HEK293 (cell line): ENCODE measurements around the gene TLE3.

Experiments
- CTCF ChIA-PET: fragments of 350-600 bp; formaldehyde crosslinking; extraction: SDS; loops from one replicate; lab custom pipeline; 2021; ENCODE audit warnings: antibody characterized with exemption; lab: Yijun Ruan, JAX
- POLR2A ChIA-PET: fragments of 300-600 bp; formaldehyde crosslinking; extraction: SDS; loops from one replicate; lab custom pipeline; 2020; ENCODE audit warnings: antibody characterized with exemption, inconsistent platforms; lab: Yijun Ruan, JAX
- H3K27ac ChIP-seq: fragments of 200-500 bp; sonication (Bioruptor generic); 2 replicates; pipeline ENCODE4 v1.5.1; 2014; ENCODE audit warnings: low read depth, low read length, control low read depth, inconsistent platforms; ENCODE audit errors: extremely low read depth
- H3K36me3 ChIP-seq, 2 experiments: fragments of 200-500 bp in 1 of 2; sonication (Bioruptor generic) in 1 of 2; 1 replicate in 1 of 2; 2 replicates in 1 of 2; pipeline ENCODE4 v1.5.1; 2014 to 2017; ENCODE audit warnings: inconsistent platforms in 2 of 2, low read length in 2 of 2; ENCODE audit not compliant: control insufficient read depth in 2 of 2, insufficient read depth in 1 of 2
- H3K4me1 ChIP-seq: fragments of 200-500 bp; sonication (Bioruptor generic); 2 replicates; pipeline ENCODE4 v1.5.1; 2014; ENCODE audit warnings: mild to moderate bottlenecking, low read length, inconsistent platforms; ENCODE audit not compliant: control insufficient read depth, insufficient read depth
- H3K4me3 ChIP-seq: 2 replicates; pipeline ENCODE4 v1.5.1; 2011; ENCODE audit warnings: low read depth, mild to moderate bottlenecking, control low read depth, low read length, moderate library complexity
- H3K9me3 ChIP-seq: fragments of 200-500 bp; sonication (Bioruptor generic); 2 replicates; pipeline ENCODE4 v1.5.1; 2014; ENCODE audit warnings: low read depth, low read length, inconsistent platforms; ENCODE audit not compliant: control insufficient read depth, insufficient read depth
- BCL11B ChIP-seq: fragments of 450-650 bp; formaldehyde crosslinking; IDR thresholded peaks from 2 replicates; pipeline ENCODE4 v1.5.1; 2016; ENCODE audit warnings: low read depth, missing biosample characterization, missing genetic modification characterization
- EGR2 ChIP-seq: fragments of 450-650 bp; formaldehyde crosslinking; IDR thresholded peaks from 2 replicates; pipeline ENCODE4 v1.5.1; 2016; ENCODE audit warnings: low read depth, missing biosample characterization, missing genetic modification characterization
- GLI2 ChIP-seq: fragments of 450-650 bp; formaldehyde crosslinking; IDR thresholded peaks from 2 replicates; pipeline ENCODE4; 2017; ENCODE audit warnings: missing biosample characterization, missing genetic modification characterization, low read depth, borderline replicate concordance
- HOXC10 ChIP-seq: sonication (generic); formaldehyde crosslinking; IDR thresholded peaks from 2 replicates; pipeline ENCODE4 v1.8.1; 2023; ENCODE audit warnings: mild to moderate bottlenecking, missing genetic modification reagents
- MEIS1 ChIP-seq: sonication (generic); formaldehyde crosslinking; IDR thresholded peaks from 2 replicates; pipeline ENCODE4 v1.8.1; 2022; ENCODE audit warnings: missing genetic modification reagents, mild to moderate bottlenecking, borderline replicate concordance
- MZF1 ChIP-seq: fragments of 450-650 bp; formaldehyde crosslinking; IDR thresholded peaks from 2 replicates; pipeline ENCODE4 v1.5.1; 2017; ENCODE audit warnings: missing biosample characterization, missing genetic modification characterization, borderline replicate concordance
- SCRT2 ChIP-seq: fragments of 450-650 bp; formaldehyde crosslinking; IDR thresholded peaks from 2 replicates; pipeline ENCODE4 v1.5.1; 2016; ENCODE audit warnings: missing biosample characterization, missing genetic modification characterization
- ZBTB17 ChIP-seq: fragments of 450-650 bp; formaldehyde crosslinking; IDR thresholded peaks from 2 replicates; pipeline ENCODE4 v1.5.1; 2016; ENCODE audit warnings: missing biosample characterization, missing genetic modification characterization
- ZFHX2 ChIP-seq: fragments of 450-650 bp; formaldehyde crosslinking; conservative IDR thresholded peaks from 2 replicates; pipeline ENCODE4 v1.5.1; 2016; ENCODE audit warnings: missing biosample characterization, missing genetic modification characterization
- ZFP41 ChIP-seq: fragments of 450-650 bp; formaldehyde crosslinking; IDR thresholded peaks from 2 replicates; pipeline ENCODE4 v1.5.1; 2016; ENCODE audit warnings: missing biosample characterization, missing genetic modification characterization, borderline replicate concordance
- ZNF670 ChIP-seq: fragments of 450-650 bp; formaldehyde crosslinking; IDR thresholded peaks from 2 replicates; pipeline ENCODE4 v1.5.1; 2016; ENCODE audit warnings: missing biosample characterization, missing genetic modification characterization, low read depth
- ZNF677 ChIP-seq: fragments of 450-650 bp; IDR thresholded peaks from 2 replicates; pipeline ENCODE4 v1.5.0; 2018; ENCODE audit warnings: missing biosample characterization, mild to moderate bottlenecking, missing genetic modification characterization, moderate library complexity
- ZSCAN16 ChIP-seq: fragments of 450-650 bp; formaldehyde crosslinking; IDR thresholded peaks from 2 replicates; pipeline ENCODE4 v1.5.1; 2016; ENCODE audit warnings: missing biosample characterization, missing genetic modification characterization
- ZSCAN30 ChIP-seq: fragments of 450-650 bp; IDR thresholded peaks from 2 replicates; pipeline ENCODE4 v1.5.1; 2018; ENCODE audit warnings: missing biosample characterization, mild to moderate bottlenecking, missing genetic modification characterization, moderate library complexity
- TF ChIP-seq, protein P1 (sequence below): fragments of 450-650 bp; formaldehyde crosslinking; IDR thresholded peaks from 2 replicates; pipeline ENCODE4 v1.5.1; 2016; ENCODE audit warnings: missing biosample characterization, missing genetic modification characterization
- TF ChIP-seq, protein P2 (sequence below): sonication (generic); formaldehyde crosslinking; IDR thresholded peaks from 2 replicates; pipeline ENCODE4 v1.8.1; 2022; ENCODE audit warnings: mild to moderate bottlenecking, moderate library complexity, missing genetic modification reagents
- TF ChIP-seq, protein P3 (sequence below): fragments of 450-650 bp; formaldehyde crosslinking; IDR thresholded peaks from 2 replicates; pipeline ENCODE4 v1.5.1; 2016; ENCODE audit warnings: missing biosample characterization, missing genetic modification characterization
- TF ChIP-seq, protein P4 (sequence below): fragments of 450-650 bp; formaldehyde crosslinking; IDR thresholded peaks from 2 replicates; pipeline ENCODE4 v1.5.1; 2017; ENCODE audit warnings: missing biosample characterization, missing genetic modification characterization
- TF ChIP-seq, protein P5 (sequence below): fragments of 450-650 bp; formaldehyde crosslinking; IDR thresholded peaks from 2 replicates; pipeline ENCODE4 v1.5.1; 2016; ENCODE audit warnings: missing biosample characterization, missing genetic modification characterization
- TF ChIP-seq, protein P6 (sequence below): fragments of 450-650 bp; formaldehyde crosslinking; IDR thresholded peaks from 2 replicates; pipeline ENCODE4 v1.5.1; 2016; ENCODE audit warnings: missing biosample characterization, missing genetic modification characterization

TLE3 gene

DNA sequence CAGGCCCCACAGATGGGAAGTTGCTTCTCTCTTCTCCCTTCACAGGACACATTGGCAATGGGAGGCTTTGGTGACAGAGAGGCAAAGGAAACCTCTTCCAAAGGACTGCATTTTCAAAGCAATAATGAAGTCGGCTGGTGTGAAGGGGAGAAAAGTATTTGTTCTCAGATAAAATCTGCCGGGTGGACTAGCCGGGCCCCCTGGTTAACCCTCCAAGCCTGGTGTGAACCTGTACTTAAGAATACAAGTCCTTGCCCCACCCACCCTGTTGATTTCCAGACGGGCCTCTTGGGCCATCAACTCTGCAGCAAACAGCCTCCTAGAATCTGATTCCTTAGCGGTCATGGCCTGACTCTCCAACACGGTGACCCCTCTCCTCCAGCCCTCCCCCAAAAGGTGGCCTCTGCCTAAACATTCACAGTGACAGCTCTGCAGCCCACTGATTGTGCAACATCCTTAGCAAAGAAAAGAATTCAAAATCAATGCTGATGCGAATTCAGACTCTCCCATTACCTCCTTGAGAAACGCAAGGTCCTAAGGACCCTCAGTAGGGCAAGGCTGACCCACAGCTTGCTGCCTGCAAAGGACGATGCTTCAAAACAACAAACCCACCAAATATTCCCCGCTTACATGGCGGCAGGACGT is 9.9 kb downstream of the TLE3 start:
- CTCF ChIA-PET = interaction anchor here (0.7 kb wide), 2 partner anchors 302 to 511 kb away, joined by 3 read pairs; no protein-coding TSS in a partner anchor
- Histone ChIP-seq H3K9me3 (no peaks in the 10 kb centered on the region), H3K4me3 (no peak overlapping the region), H3K27ac (0 out of 2 replicates have a peak overlapping the region, but pooled peaks have one; percentile 25), H3K4me1 (peaks cover 48% of the 10 kb centered on the region), H3K36me3 (peaks cover 46 to 93% of the 10 kb centered on the region in 2 experiments)
- POLR2A ChIA-PET = interaction anchor here (0.7 to 1.4 kb wide), 3 partner anchors 10 to 22 kb away, joined by 3 to 4 read pairs (median 4); partner anchors contain the start of gene TLE3
- peak; percentile 34; the same call in 1 of the 2 replicates for TF ChIP-seq SCRT2 (tag by site-specific recombination)
- TF ChIP-seq, protein P1, sequence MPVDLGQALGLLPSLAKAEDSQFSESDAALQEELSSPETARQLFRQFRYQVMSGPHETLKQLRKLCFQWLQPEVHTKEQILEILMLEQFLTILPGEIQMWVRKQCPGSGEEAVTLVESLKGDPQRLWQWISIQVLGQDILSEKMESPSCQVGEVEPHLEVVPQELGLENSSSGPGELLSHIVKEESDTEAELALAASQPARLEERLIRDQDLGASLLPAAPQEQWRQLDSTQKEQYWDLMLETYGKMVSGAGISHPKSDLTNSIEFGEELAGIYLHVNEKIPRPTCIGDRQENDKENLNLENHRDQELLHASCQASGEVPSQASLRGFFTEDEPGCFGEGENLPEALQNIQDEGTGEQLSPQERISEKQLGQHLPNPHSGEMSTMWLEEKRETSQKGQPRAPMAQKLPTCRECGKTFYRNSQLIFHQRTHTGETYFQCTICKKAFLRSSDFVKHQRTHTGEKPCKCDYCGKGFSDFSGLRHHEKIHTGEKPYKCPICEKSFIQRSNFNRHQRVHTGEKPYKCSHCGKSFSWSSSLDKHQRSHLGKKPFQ = peak; percentile 72
- TF ChIP-seq ZNF677 = no peak

DNA sequence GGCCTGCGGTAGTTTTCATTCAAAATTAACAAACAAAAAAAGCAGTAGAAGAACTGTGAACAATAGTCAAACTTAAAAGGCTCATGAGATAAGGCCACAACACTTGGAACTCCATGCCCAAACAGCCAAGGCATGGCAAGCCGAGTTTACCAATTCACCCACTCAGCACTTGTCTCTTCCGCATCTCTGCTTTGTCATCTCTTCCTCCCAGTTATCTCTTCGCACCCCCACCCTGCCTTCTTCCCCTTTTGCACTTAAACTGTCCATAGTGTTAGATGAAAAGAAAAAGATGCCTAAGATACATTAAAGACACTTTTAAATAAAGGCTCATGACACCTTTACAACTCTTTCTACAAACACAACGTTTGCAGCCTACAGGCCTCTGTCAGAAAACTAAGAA is 11.1 kb downstream of the TLE3 start:
- peaks cover 40% of the 10 kb centered on the region for H3K4me1 ChIP-seq
- no peak overlapping the region for H3K27ac ChIP-seq
- no peak overlapping the region for H3K4me3 ChIP-seq
- peaks cover 55 to 96% of the 10 kb centered on the region in 2 experiments for H3K36me3 ChIP-seq
- ChIA-PET POLR2A (no interaction called here), CTCF (interaction anchor here (0.7 kb wide), 1 partner anchor 117 kb away, joined by 4 read pairs; no protein-coding TSS in a partner anchor)
- TF ChIP-seq GLI2 (tag by site-specific recombination) (no peak), MEIS1 (CRISPR knock-in tag) (no peak), SCRT2 (tag by site-specific recombination) (no peak), ZFP41 (no peak), ZBTB17 (peak; percentile 15; the same call in 1 of the 2 replicates)
- TF ChIP-seq, protein P2, sequence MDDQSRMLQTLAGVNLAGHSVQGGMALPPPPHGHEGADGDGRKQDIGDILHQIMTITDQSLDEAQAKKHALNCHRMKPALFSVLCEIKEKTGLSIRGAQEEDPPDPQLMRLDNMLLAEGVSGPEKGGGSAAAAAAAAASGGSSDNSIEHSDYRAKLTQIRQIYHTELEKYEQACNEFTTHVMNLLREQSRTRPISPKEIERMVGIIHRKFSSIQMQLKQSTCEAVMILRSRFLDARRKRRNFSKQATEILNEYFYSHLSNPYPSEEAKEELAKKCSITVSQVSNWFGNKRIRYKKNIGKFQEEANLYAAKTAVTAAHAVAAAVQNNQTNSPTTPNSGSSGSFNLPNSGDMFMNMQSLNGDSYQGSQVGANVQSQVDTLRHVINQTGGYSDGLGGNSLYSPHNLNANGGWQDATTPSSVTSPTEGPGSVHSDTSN (CRISPR knock-in tag) = no peak
- TF ChIP-seq, all 188 proteins: peak for 1
- no peaks in the 10 kb centered on the region for H3K9me3 ChIP-seq

DNA sequence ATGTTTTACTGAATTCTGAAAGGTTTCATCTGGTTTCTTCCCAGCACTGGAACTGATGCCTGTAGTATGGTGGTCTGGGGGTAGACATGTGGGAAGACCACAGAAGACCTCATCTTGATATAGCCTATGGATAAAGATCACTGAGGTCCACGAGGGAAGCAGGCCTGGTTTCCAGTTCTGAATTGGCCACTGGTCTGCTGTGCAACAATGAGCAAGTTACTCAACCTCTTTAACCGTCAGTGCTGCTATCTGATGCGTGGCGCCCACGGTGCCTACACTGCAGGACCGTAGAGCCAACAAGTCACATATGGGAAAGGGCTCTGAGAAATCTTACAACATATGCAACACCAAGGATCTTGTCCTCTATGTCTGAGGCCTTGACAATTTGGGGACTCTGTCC is 13.3 kb downstream of the TLE3 start:
- peaks cover 62 to 96% of the 10 kb centered on the region in 2 experiments for H3K36me3 ChIP-seq
- H3K4me1 ChIP-seq = peaks cover 21% of the 10 kb centered on the region
- H3K27ac ChIP-seq = no peak overlapping the region
- POLR2A ChIA-PET = no interaction called here
- no peaks in the 10 kb centered on the region for H3K9me3 ChIP-seq
- TF ChIP-seq HOXC10 (no peak), BCL11B (tag by site-specific recombination) (no peak), MZF1 (tag by site-specific recombination) (no peak), EGR2 (0 out of 2 replicates have a peak, but pooled peaks have one; percentile 9), ZSCAN16 (tag by site-specific recombination) (no peak), ZSCAN30 (tag by site-specific recombination) (no peak), ZFHX2 (tag by site-specific recombination) (0 out of 2 replicates have a peak, but pooled peaks have one; percentile 29), ZNF670 (no peak)
- TF ChIP-seq, protein P3, sequence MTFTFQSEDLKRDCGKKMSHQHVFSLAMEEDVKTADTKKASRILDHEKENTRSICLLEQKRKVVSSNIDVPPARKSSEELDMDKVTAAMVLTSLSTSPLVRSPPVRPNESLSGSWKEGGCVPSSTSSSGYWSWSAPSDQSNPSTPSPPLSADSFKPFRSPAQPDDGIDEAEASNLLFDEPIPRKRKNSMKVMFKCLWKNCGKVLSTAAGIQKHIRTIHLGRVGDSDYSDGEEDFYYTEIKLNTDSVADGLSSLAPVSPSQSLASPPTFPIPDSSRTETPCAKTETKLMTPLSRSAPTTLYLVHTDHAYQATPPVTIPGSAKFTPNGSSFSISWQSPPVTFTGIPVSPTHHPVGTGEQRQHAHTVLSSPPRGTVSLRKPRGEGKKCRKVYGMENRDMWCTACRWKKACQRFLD (tag by site-specific recombination) = no peak
- TF ChIP-seq, protein P4, sequence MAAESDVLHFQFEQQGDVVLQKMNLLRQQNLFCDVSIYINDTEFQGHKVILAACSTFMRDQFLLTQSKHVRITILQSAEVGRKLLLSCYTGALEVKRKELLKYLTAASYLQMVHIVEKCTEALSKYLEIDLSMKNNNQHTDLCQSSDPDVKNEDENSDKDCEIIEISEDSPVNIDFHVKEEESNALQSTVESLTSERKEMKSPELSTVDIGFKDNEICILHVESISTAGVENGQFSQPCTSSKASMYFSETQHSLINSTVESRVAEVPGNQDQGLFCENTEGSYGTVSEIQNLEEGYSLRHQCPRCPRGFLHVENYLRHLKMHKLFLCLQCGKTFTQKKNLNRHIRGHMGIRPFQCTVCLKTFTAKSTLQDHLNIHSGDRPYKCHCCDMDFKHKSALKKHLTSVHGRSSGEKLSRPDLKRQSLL = no peak
- TF ChIP-seq, protein P5, sequence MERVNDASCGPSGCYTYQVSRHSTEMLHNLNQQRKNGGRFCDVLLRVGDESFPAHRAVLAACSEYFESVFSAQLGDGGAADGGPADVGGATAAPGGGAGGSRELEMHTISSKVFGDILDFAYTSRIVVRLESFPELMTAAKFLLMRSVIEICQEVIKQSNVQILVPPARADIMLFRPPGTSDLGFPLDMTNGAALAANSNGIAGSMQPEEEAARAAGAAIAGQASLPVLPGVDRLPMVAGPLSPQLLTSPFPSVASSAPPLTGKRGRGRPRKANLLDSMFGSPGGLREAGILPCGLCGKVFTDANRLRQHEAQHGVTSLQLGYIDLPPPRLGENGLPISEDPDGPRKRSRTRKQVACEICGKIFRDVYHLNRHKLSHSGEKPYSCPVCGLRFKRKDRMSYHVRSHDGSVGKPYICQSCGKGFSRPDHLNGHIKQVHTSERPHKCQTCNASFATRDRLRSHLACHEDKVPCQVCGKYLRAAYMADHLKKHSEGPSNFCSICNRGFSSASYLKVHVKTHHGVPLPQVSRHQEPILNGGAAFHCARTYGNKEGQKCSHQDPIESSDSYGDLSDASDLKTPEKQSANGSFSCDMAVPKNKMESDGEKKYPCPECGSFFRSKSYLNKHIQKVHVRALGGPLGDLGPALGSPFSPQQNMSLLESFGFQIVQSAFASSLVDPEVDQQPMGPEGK (tag by site-specific recombination) = no peak
- TF ChIP-seq, protein P6, sequence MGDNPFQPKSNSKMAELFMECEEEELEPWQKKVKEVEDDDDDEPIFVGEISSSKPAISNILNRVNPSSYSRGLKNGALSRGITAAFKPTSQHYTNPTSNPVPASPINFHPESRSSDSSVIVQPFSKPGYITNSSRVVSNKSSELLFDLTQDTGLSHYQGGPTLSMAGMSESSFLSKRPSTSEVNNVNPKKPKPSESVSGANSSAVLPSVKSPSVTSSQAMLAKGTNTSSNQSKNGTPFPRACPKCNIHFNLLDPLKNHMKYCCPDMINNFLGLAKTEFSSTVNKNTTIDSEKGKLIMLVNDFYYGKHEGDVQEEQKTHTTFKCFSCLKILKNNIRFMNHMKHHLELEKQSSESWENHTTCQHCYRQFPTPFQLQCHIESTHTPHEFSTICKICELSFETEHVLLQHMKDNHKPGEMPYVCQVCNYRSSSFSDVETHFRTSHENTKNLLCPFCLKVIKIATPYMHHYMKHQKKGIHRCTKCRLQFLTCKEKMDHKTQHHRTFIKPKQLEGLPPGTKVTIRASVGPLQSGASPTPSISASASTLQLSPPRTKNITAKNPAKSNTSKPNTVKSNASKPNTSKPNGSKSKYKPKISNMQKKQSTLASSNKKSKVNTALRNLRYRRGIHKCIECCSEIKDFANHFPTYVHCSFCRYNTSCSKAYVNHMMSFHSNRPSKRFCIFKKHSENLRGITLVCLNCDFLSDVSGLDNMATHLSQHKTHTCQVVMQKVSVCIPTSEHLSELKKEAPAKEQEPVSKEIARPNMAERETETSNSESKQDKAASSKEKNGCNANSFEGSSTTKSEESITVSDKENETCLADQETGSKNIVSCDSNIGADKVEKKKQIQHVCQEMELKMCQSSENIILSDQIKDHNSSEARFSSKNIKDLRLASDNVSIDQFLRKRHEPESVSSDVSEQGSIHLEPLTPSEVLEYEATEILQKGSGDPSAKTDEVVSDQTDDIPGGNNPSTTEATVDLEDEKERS = no peak
- CTCF ChIA-PET = no interaction called here
- H3K4me3 ChIP-seq = no peak overlapping the region
